Gastrocnemius medialis (tissue), 4 donors: ENCODE measurements around the gene RBMS3. TPM values are rescaled to one million over a fixed set of nuclear protein-coding genes. Genes with fewer than 3 reads are reported as not detected.

Experiments
- ATAC-seq, 2 donors: fragments of 150-250 bp; one replicate each; pipeline ENCODE4 v1.9.1; 2016
- DNase-seq, 2 donors: peaks; one replicate each; pipeline ENCODE4 v3.0.0-alpha.2; 2019
- H3K27ac ChIP-seq, 4 donors: fragments of 200-600 bp; sonication (generic); 1 replicate in 1 of 4; 2 replicates in 3 of 4; pipeline ENCODE4 v1.5.1; 2016 to 2018; ENCODE audit warnings: mild to moderate bottlenecking in 2 of 4, moderate library complexity in 1 of 4
- H3K27me3 ChIP-seq, 3 donors: fragments of 200-600 bp; sonication (generic) in 2 of 3; 1 replicate in 1 of 3; 2 replicates in 2 of 3; pipeline versions ENCODE4 v1.5.1 to v1.6.0; 2016 to 2019; ENCODE audit warnings: mild to moderate bottlenecking in 1 of 3, moderate library complexity in 1 of 3
- H3K36me3 ChIP-seq, 2 donors: fragments of 200-600 bp; sonication (generic) in 1 of 2; one replicate each; pipeline ENCODE4 v1.5.1; 2017 to 2018
- H3K4me1 ChIP-seq, 2 donors: fragments of 200-600 bp; sonication (generic) in 1 of 2; one replicate each; pipeline ENCODE4 v1.5.1; 2016 to 2017; ENCODE audit warnings: mild to moderate bottlenecking in 2 of 2
- H3K4me3 ChIP-seq, 4 donors: fragments of 200-600 bp; sonication (generic) in 3 of 4; 1 replicate in 1 of 4; 2 replicates in 3 of 4; pipeline ENCODE4 v1.5.1; 2016 to 2019; ENCODE audit warnings: mild to moderate bottlenecking in 2 of 4
- H3K9me3 ChIP-seq, 3 donors: fragments of 200-600 bp; sonication (generic) in 2 of 3; 1 replicate in 1 of 3; 2 replicates in 2 of 3; pipeline ENCODE4 v1.5.1; 2016 to 2019
- CTCF ChIP-seq, 5 experiments: fragments of 450-650 bp in 3 of 5; fragments of 200-600 bp in 2 of 5; sonication (generic) in 2 of 5; IDR thresholded peaks in 4 of 5; conservative IDR thresholded peaks in 1 of 5; 1 replicate in 4 of 5; 2 replicates in 1 of 5; pipeline ENCODE4 v1.5.1; 2016 to 2019; ENCODE audit warnings: antibody characterized with exemption in 5 of 5, mild to moderate bottlenecking in 3 of 5, moderate library complexity in 3 of 5
- POLR2A ChIP-seq, 2 donors: fragments of 450-650 bp; IDR thresholded peaks; one replicate each; pipeline ENCODE4 v1.6.1; 2017; ENCODE audit warnings: antibody characterized with exemption in 2 of 2, mild to moderate bottlenecking in 2 of 2, moderate library complexity in 2 of 2
- in situ Hi-C, 4 donors: fragments of 200-750 bp; cut with MboI; loops; one replicate each; pipeline versions ENCODE4 v1.15.0 to v1.8.0; 2017; ENCODE audit warnings: low sequenced_read_pairs in 4 of 4
- intact Hi-C: fragments of 100-400 bp; cut with DNase I; formaldehyde crosslinking; loops from one replicate; pipeline ENCODE4 v1.15.1; 2023; ENCODE audit warnings: low total_unique reads
- total RNA-seq, 4 donors: library from RNA; depleted of rRNA; stranded (reverse); fragments of >200 nt; gene quantifications; one replicate each; pipeline versions ENCODE4 v1.1.0 to v1.2.3, GENCODE V29; 2016

RBMS3 gene
- total RNA-seq, 4 donors from 2014 or later = 16.1 to 38.8 (median 22.7) TPM

- in situ Hi-C loops = no loop called here
- intact Hi-C loops = no loop called here
These were observed 286.6 kb downstream of the RBMS3 start for GRCh38 chr3:29567501-29567900.

DNA sequence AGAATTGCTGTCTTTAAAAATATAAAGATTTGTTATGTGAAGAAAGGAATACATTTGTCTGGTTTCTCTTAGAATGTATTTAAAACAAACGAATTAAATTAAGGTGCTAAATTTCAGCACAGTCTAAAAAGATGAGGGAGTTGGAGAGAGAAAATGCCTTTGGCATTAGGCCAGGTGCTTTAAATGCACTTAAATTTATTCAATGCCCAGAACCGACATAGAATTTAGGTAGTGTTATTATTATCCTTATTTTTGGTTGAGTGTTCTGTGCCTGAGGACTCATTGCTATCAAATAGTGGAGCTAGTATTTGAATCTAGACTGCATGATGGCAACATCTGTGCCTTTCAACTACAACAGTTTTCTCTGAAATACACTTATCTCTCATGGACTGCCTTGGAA, 287.5 kb downstream of the RBMS3 start:
- no peak overlapping the region for H3K4me3 ChIP-seq
- H3K27me3 ChIP-seq = no peaks in the 10 kb centered on the region
- H3K36me3 ChIP-seq = no peaks in the 10 kb centered on the region
- DNase-seq (no peak), ATAC-seq (no peak)
- H3K4me1 ChIP-seq = peaks cover 10 to 19% of the 10 kb centered on the region in 2 donors
- no peaks in the 10 kb centered on the region for H3K9me3 ChIP-seq
- TF ChIP-seq POLR2A (IDR thresholded peaks at IDR 0.05) (no peak), CTCF (IDR thresholded peaks at IDR 0.05 in 4 of 5, conservative IDR thresholded peaks at IDR 0.05 in 1 of 5) (no peak)
- intact Hi-C loops (no loop called here), in situ Hi-C loops (no loop called here)
- no peak overlapping the region for H3K27ac ChIP-seq

More at GRCh38 chr3:29567501-29567900, 286.6 kb downstream of the RBMS3 start:
- H3K36me3 ChIP-seq = no peaks in the 10 kb centered on the region
- peaks cover 10 to 19% of the 10 kb centered on the region in 2 donors for H3K4me1 ChIP-seq
- no peaks in the 10 kb centered on the region for H3K27me3 ChIP-seq
- H3K9me3 ChIP-seq = no peaks in the 10 kb centered on the region
- H3K4me3 ChIP-seq = no peak overlapping the region
- TF ChIP-seq POLR2A (IDR thresholded peaks at IDR 0.05) (no peak), CTCF (IDR thresholded peaks at IDR 0.05 in 4 of 5, conservative IDR thresholded peaks at IDR 0.05 in 1 of 5) (no peak)
- peak; percentile 53 to 68 for ATAC-seq
- DNase-seq = no peak
- no peak overlapping the region for H3K27ac ChIP-seq

DNA sequence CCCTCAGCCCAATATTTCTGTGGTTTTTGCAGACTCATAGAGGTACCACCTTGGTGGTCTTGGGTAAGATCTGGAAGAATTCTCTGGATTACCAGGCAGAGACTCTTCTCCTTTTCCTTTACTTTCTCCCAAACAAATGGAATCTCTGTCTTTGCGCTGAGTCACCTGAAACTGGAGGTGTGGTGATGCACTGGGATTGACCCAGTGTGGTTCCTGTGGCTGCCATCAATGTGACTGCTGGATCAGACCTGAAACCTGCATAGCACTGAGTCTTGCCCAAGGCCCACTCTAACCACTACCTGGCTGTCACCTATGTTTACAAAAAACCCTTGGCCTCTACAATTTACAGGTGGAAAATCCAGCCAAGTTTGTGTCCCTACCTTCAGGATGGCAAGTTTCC, 295.3 kb downstream of the RBMS3 start:
- DNase-seq = no peak
- H3K36me3 ChIP-seq = no peaks in the 10 kb centered on the region
- TF ChIP-seq CTCF (IDR thresholded peaks at IDR 0.05 in 4 of 5, conservative IDR thresholded peaks at IDR 0.05 in 1 of 5) = no peak
- intact Hi-C loops = no loop called here
- no peak overlapping the region for H3K27ac ChIP-seq
- no peak overlapping the region for H3K4me3 ChIP-seq
- no peaks in the 10 kb centered on the region for H3K9me3 ChIP-seq
- in situ Hi-C loops = no loop called here
- H3K27me3 ChIP-seq = no peaks in the 10 kb centered on the region
- H3K4me1 ChIP-seq = no peaks in the 10 kb centered on the region
- ATAC-seq = no peak

DNA sequence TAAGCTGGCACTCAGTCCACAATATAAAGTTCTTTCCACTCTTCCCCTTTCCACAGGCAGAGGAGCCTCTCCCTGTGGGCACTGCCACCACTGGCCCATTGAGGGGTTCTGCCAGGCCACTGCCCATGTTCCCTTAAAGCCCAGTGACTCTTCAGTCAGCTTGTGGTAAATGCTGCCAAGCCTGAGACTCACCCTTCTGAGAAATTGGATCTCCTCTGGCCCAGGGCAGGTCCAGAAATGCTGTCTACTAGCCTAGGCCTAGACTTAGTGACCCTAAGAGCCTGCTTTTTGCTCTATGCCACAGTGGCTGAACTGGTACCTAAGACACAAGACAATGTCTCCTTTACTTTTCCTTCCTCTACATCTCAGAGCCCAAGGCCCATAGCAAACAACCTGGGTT, 295.8 kb downstream of the RBMS3 start:
- Histone ChIP-seq H3K36me3 (no peaks in the 10 kb centered on the region), H3K27me3 (no peaks in the 10 kb centered on the region), H3K4me1 (no peaks in the 10 kb centered on the region), H3K27ac (no peak overlapping the region), H3K9me3 (no peaks in the 10 kb centered on the region), H3K4me3 (no peak overlapping the region)
- intact Hi-C loops (no loop called here), in situ Hi-C loops (no loop called here)
- TF ChIP-seq POLR2A (IDR thresholded peaks at IDR 0.05) (no peak), CTCF (IDR thresholded peaks at IDR 0.05 in 4 of 5, conservative IDR thresholded peaks at IDR 0.05 in 1 of 5) (no peak)
- DNase-seq = no peak
- no peak for ATAC-seq

DNA sequence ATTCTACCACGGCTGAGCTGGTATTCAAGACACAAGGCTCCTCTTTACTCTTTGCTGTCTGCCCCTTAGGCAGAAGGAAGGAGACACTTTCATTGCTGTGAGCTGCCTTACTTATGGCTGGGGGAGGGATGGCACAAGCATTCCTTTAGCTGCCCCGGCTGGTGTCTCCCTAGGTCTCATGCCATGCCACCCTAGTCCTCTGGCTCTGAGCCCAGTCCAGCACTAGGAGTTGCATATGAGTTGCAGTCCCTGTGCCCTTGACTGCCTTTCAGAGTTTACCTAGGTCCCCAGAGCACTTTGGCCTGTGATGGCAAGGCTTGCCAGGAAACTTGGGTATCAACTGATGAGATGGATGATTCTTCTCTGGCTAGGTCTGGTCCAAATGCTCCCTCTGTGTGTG, 296.4 kb downstream of the RBMS3 start:
- ATAC-seq = no peak
- intact Hi-C loops = no loop called here
- H3K9me3 ChIP-seq = no peaks in the 10 kb centered on the region
- H3K36me3 ChIP-seq = no peaks in the 10 kb centered on the region
- peaks cover 2 to 3% of the 10 kb centered on the region in 2 donors for H3K4me1 ChIP-seq
- no peaks in the 10 kb centered on the region for H3K27me3 ChIP-seq
- TF ChIP-seq POLR2A (IDR thresholded peaks at IDR 0.05) (no peak), CTCF (IDR thresholded peaks at IDR 0.05 in 4 of 5, conservative IDR thresholded peaks at IDR 0.05 in 1 of 5) (no peak)
- no peak for DNase-seq
- H3K27ac ChIP-seq = no peak overlapping the region
- in situ Hi-C loops = no loop called here
- no peak overlapping the region for H3K4me3 ChIP-seq
